HPDE6-E6E7 (cell line): ENCODE data around the gene RAD51AP1.
A peak's percentile ranks its signal among the peaks of the same experiment; 100 is the strongest.
"Not testable (repeated sequence)": the region's sequence is repeated elsewhere in the genome, so short reads cannot be mapped to it uniquely, and the experiment has no call there.

ENCODE experiments used
- DNase-seq: peaks from one replicate; pipeline ENCODE4 v3.0.0; 2011; ENCODE audit warnings: missing footprints; ENCODE audit errors: extremely low spot score

The RAD51AP1 gene, protein sequence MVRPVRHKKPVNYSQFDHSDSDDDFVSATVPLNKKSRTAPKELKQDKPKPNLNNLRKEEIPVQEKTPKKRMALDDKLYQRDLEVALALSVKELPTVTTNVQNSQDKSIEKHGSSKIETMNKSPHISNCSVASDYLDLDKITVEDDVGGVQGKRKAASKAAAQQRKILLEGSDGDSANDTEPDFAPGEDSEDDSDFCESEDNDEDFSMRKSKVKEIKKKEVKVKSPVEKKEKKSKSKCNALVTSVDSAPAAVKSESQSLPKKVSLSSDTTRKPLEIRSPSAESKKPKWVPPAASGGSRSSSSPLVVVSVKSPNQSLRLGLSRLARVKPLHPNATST

GRCh38 chr12:4538207-4539160 lies at the start of gene RAD51AP1:
Gene RAD51AP1 (plus strand): TSS chr12:4538890. CDS start chr12:4538940, 50 bp downstream.
- peak; percentile 93 for DNase-seq

- DNase-seq, result no peak
These were observed 49.1 kb upstream of the RAD51AP1 start for GRCh38 chr12:4489556-4489955.

- no peak for DNase-seq
These were observed 47.7 kb upstream of the RAD51AP1 start for GRCh38 chr12:4490973-4491372.

- DNase-seq, result no peak
These were observed 42.4 kb upstream of the RAD51AP1 start for GRCh38 chr12:4496145-4496838.

DNA sequence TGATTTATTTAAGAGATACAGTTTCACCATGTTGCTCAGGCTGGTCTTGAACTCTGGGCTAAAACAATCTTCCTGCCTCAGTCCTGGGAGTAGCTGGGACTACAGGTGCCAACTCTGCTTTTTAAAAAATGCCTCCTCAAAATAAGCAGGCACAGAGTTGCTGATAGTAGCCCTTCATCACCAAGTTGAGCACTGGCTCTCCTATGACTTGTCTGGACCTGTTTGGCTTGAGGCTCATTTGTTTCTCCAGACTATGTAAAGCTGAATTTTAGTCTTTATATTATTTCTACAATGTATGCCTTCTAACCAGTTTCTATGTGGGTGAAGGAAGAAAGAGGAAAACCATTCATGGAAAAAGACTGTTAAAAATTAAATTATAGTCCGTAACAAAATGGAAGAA lies 39.5 kb upstream of the RAD51AP1 start:
- DNase-seq, result peak; percentile 19

GRCh38 chr12:4505376-4505986 lies 33.2 kb upstream of the RAD51AP1 start:
- DNase-seq, result no peak

DNA sequence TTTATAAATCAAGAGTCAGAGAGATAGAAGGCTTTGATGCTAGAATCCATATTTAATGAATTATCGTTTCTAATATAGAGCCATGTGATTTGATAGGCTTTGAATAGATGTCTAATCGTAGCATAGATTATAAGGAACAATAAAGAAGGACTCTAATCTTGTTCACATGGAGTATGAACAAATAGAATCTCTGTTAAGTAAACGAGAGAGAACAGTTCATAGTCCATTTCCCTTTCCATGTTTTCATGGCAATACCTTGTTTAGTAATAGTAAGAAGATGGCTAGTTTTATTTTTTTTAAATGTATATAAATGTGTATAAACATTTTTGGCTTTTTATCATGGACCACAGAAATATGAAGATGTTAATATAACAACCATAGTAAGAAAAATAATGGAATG lies 32.3 kb upstream of the RAD51AP1 start:
- DNase-seq, result no peak

DNA sequence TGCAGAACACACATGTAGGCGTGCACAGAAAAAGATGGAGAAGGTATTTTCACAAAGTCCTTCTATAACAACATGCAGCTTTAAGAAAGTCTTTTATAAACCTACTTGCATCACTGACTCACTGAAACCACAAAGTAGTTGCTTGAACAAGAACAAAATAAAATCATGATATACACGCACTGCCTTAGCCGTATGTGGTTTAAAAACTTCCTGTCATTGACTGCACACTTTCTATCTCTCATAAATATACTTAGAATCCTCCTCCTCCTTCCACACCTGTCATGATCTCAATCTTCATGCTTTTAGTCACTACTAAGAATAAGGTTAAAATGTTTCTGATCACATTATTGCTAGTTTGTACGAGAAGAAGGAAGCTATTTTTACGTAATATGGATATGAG lies 31.8 kb upstream of the RAD51AP1 start:
- DNase-seq, result no peak

GRCh38 chr12:4508503-4508902 lies 30.2 kb upstream of the RAD51AP1 start:
- not testable (repeated sequence) for DNase-seq

GRCh38 chr12:4509269-4509668 lies 29.4 kb upstream of the RAD51AP1 start:
- DNase-seq, result not testable (repeated sequence)

GRCh38 chr12:4518106-4518728 lies 20.5 kb upstream of the RAD51AP1 start:
- no peak for DNase-seq

- not testable (repeated sequence) for DNase-seq
These were observed 15.2 kb upstream of the RAD51AP1 start for GRCh38 chr12:4523443-4523842.

GRCh38 chr12:4526923-4527546 lies 11.7 kb upstream of the RAD51AP1 start:
- no peak for DNase-seq

GRCh38 chr12:4530160-4530559 lies 8.5 kb upstream of the RAD51AP1 start:
- no peak for DNase-seq

DNA sequence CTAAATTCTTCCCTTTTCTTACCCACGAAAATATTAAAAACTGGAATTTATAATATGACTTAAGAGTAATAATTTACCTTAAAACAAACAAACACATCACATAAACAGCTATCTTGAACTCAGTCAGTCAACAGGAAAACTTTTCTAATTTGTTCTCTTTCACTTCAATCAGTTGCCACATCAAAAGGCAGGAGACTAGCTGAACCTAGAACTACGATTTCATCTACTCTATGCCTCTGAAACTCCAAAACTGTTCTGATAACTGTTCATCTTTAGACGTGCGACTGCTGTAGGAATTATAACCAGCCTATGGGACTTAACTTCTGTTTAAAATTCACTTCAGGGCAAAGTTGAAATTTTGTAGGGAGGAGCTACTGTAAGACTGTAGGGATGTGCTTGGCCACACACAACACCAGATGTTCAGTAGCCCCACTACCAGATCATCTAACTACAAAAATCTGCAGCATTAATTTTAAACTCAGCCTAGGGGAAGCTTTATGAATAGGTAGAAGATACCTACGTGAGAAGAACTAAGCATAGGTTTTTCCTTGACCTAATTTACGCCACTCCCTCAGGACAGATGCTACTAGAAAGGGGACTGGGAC lies 7.6 kb upstream of the RAD51AP1 start:
- DNase-seq, result no peak

DNA sequence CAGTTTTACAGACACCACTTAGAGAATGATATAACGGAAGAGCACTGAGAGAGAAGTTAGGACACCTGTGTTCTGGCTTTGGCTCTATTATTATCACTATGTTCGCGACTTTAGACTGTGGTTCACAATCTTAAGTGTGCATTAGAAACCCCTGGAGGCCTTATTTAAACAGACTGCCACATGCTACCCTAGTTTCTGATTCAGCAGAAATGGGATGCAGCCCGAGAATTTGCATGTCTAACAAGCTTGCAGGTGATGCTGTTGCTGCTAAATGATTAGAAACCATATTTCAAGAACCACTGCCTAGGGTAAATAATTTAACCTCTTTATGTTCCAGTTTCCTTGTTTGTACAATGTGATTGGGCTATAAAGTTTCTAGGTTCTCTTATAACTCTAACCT lies 3.6 kb upstream of the RAD51AP1 start:
- no peak for DNase-seq

GRCh38 chr12:4535871-4536270 lies 2.8 kb upstream of the RAD51AP1 start:
- DNase-seq, result no peak

DNA sequence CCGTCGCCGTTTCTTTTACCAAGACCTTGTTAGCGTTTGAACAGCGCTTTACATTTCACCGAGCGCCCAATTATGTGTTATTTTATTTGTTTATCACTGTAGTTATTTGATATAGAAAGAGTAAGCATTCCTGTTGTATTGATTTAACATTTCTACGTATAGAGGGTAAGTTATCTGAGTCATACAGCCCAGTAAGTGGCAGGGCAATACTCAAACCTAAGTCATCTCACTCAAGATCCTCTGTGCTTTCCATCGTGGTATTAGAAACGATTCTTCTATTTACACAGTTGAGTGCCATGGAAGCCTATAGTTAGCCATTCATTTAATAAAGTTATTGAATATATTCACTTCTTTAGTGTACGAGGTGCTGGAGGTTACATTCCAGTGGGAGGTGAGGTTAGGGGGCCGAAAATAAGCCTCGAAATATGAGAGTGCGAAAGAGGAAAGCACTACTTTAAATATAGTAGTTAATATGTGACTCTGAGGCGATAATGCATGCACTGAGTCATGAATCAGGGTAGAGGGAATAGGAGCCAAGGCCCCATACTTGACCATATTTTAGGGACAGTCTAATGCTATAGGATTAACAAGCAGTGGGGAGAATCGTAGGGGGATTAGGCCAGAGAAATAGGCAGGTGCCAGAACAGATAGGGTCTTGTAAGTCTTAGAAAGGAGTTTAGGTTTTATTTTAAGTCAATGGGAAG lies 629 bp downstream of the RAD51AP1 start:
- no peak for DNase-seq

DNA sequence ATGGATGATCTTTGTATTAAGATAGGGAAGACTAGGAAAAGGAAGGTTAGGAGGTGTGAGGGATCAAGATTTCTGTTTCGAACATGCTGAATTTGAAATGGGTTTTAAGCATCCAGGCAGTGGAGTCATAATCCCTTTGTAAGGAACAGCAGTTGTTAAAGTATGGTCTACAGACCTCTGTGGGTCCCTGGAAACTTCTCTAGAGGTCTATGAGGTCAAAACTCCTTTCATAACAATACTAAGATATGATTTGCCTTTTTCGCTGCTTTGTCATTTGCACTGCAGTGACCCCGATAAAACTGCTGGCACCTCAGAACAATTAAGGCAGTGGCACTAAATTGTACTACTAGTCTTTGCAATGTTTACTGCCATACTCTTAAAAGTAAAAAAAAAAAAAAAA lies 1.5 kb downstream of the RAD51AP1 start:
- no peak for DNase-seq

DNA sequence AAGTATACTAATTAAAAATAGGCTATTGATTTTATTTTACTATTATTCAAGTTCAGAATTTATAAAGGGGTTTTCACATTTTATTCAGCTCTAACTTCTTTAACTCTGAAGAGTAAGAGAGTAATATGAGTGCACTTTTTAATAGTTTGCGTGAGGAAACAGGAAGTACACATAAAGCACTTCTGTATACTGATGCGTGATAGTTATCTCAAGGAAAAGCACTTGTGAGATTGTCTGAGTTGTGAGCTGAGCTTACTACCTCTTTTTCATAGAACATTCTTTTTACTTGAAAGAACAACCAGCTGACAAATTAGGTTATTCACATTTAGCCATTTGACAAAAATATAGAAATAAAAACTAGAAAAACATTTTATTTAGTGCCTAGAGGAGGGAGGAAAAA lies 1.9 kb downstream of the RAD51AP1 start:
- no peak for DNase-seq
